Gastroesophageal sphincter (tissue), 4 donors: ENCODE results near the gene RTL10. TPM values are rescaled to one million over a fixed set of nuclear protein-coding genes. Genes with fewer than 3 reads are reported as not detected.

ENCODE experiments used
- ATAC-seq: fragments of 150-250 bp; one replicate; pipeline ENCODE4 v1.9.1; 2016; ENCODE audit warnings: mild to moderate bottlenecking, moderate library complexity
- H3K27ac ChIP-seq, 4 donors: fragments of 200-600 bp; sonication (generic) in 3 of 4; 1 replicate in 3 of 4; 2 replicates in 1 of 4; pipeline ENCODE4 v1.5.1; 2016 to 2019
- H3K27me3 ChIP-seq: fragments of 200-600 bp; sonication (generic); one replicate; pipeline ENCODE4 v1.5.1; 2019
- H3K36me3 ChIP-seq, 2 donors: fragments of 200-600 bp; sonication (generic); one replicate each; pipeline ENCODE4 v1.5.1; 2019; ENCODE audit warnings: control low read depth in 1 of 2
- H3K4me1 ChIP-seq, 3 donors: fragments of 200-600 bp; sonication (generic); 1 replicate in 2 of 3; 2 replicates in 1 of 3; pipeline ENCODE4 v1.5.1; 2016 to 2019; ENCODE audit warnings: control low read depth in 2 of 3
- H3K4me3 ChIP-seq, 2 donors: fragments of 200-600 bp; sonication (generic); one replicate each; pipeline ENCODE4 v1.5.1; 2019; ENCODE audit warnings: mild to moderate bottlenecking in 1 of 2, moderate library complexity in 1 of 2
- H3K9me3 ChIP-seq, 3 donors: fragments of 200-600 bp; sonication (generic); one replicate each; pipeline ENCODE4 v1.5.1; 2017 to 2019; ENCODE audit warnings: control low read depth in 2 of 3
- EP300 ChIP-seq: sonication (generic); formaldehyde crosslinking; IDR thresholded peaks from one replicate; pipeline ENCODE4 v1.6.1; 2017; ENCODE audit warnings: antibody characterized with exemption, mild to moderate bottlenecking
- POLR2A ChIP-seq, 2 donors: fragments of 450-650 bp; IDR thresholded peaks; one replicate each; pipeline ENCODE4 v1.6.1; 2017; ENCODE audit warnings: antibody characterized with exemption in 2 of 2, mild to moderate bottlenecking in 2 of 2, moderate library complexity in 1 of 2
- POLR2AphosphoS5 ChIP-seq: sonication (generic); formaldehyde crosslinking; IDR thresholded peaks from one replicate; pipeline ENCODE4 v1.6.1; 2017; ENCODE audit warnings: antibody characterized with exemption
- WGBS, 2 donors: methylation state at CpG; one replicate each; pipeline ENCODE4 v1.1.5; 2018; ENCODE audit warnings: low coverage in 1 of 2; 5-methylcytosine and 5-hydroxymethylcytosine counted together
- total RNA-seq, 4 donors: library from RNA; depleted of rRNA; stranded (reverse); fragments of >200 nt; gene quantifications; one replicate each; pipeline ENCODE4 v1.1.0, GENCODE V29; 2016
- TF ChIP-seq, protein P1 (sequence below), 4 experiments: fragments of 200-600 bp in 2 of 4; fragments of 450-650 bp in 2 of 4; sonication (generic) in 1 of 4; IDR thresholded peaks; one replicate each; pipeline ENCODE4 v1.5.1; 2017 to 2019; ENCODE audit warnings: antibody characterized with exemption in 4 of 4, mild to moderate bottlenecking in 2 of 4, moderate library complexity in 2 of 4

The RTL10 gene
- total RNA-seq, 4 donors from 2014 or later: 6.6 to 15.9 (median 10.4) TPM

DNA sequence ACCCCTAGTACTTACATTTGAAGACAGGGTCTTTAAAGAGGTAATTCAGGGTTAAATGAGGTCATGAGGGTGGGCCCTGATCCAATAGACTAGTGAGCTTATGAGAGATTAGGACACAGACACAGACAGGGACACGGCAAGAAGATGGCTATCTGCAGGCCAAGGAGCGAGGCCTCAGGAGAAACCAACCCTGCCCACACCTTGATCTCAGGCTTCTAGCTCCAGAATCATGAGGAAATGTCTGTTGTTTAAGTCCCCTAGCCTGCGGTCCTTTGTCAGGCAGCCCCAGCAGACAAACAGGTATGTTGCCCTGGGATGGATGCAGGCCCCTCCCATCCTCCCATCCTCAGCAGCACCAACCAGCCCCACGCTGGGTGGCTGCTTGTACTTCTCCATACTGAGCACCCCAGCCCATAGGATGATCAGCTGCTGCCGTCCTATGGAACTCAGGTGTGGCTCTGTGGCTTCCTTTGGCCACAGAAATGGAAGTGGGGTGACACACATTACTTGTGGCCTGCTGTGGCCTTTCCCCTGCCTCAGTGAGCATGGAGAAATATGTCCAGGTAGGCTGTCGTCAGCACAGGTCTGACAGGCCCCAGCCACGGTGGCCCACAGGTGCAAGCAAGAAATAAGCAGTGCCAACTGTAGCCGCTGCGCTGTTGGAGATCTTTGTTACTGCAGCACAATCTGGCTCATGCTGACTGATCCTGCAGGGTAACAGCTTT is 7.9 kb downstream of the RTL10 start:
- Histone ChIP-seq H3K27me3 (no peaks in the 10 kb centered on the region), H3K36me3 (peaks cover 0 to 32% of the 10 kb centered on the region in 2 donors), H3K27ac (no peak overlapping the region), H3K9me3 (no peaks in the 10 kb centered on the region), H3K4me1 (peaks cover 0 to 26% (median 3%) of the 10 kb centered on the region in 3 donors), H3K4me3 (no peak overlapping the region)
- TF ChIP-seq POLR2A (IDR thresholded peaks at IDR 0.05) (no peak), EP300 (no peak)
- no peak for ATAC-seq
- WGBS, 2 donors: 80 to 85% methylated on average over 1 to 5 of the region's 9 CpGs

DNA sequence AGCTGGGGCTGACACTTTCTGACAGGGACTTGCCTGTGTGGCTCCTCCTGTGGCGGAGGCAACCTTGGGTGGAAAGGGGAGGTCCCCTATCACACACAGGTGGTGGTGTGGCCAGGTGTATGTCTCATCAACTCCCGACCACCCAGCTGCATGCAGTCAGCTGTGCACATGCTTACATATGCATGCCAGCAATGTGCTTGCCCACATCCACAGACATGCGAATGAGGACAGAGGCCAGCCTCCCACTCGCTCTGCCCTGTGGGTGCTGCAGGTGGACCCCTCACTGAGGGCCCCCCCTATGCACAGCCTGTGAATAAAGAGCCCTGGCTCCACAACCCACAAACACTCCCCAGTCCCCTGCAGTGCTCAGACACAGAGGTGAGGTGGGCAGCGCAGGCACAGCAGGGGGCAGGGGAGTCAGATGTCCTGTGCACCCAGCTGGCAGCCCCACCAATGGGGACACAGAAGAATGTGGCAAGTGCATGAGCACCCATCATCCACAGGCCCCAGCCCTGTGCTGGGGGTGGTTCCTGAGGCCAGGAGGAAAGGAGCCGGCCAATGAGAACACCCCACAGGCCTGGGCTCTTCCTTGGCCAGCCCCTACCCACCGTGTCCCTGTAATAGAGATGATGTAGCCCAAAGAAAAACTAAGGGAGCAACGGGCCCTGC is 9.5 kb downstream of the RTL10 start:
- TF ChIP-seq EP300 (no peak), POLR2AphosphoS5 (no peak), POLR2A (IDR thresholded peaks at IDR 0.05) (no peak)
- TF ChIP-seq, protein P1, sequence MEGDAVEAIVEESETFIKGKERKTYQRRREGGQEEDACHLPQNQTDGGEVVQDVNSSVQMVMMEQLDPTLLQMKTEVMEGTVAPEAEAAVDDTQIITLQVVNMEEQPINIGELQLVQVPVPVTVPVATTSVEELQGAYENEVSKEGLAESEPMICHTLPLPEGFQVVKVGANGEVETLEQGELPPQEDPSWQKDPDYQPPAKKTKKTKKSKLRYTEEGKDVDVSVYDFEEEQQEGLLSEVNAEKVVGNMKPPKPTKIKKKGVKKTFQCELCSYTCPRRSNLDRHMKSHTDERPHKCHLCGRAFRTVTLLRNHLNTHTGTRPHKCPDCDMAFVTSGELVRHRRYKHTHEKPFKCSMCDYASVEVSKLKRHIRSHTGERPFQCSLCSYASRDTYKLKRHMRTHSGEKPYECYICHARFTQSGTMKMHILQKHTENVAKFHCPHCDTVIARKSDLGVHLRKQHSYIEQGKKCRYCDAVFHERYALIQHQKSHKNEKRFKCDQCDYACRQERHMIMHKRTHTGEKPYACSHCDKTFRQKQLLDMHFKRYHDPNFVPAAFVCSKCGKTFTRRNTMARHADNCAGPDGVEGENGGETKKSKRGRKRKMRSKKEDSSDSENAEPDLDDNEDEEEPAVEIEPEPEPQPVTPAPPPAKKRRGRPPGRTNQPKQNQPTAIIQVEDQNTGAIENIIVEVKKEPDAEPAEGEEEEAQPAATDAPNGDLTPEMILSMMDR (IDR thresholded peaks at IDR 0.05): no peak
- H3K9me3 ChIP-seq: no peaks in the 10 kb centered on the region
- peaks cover 0 to 16% of the 10 kb centered on the region in 2 donors for H3K36me3 ChIP-seq
- no peak overlapping the region for H3K4me3 ChIP-seq
- peak; percentile 20 for ATAC-seq
- peaks cover 0 to 20% (median 3%) of the 10 kb centered on the region in 3 donors for H3K4me1 ChIP-seq
- H3K27ac ChIP-seq: peak overlapping the region in 2 of 4 donors; percentile 33 to 54
- no peaks in the 10 kb centered on the region for H3K27me3 ChIP-seq
- 0% methylated on average over 1 of the region's 8 CpGs; no CpG with 5 or more reads in 1 of the 2 donors for WGBS, 2 donors

DNA sequence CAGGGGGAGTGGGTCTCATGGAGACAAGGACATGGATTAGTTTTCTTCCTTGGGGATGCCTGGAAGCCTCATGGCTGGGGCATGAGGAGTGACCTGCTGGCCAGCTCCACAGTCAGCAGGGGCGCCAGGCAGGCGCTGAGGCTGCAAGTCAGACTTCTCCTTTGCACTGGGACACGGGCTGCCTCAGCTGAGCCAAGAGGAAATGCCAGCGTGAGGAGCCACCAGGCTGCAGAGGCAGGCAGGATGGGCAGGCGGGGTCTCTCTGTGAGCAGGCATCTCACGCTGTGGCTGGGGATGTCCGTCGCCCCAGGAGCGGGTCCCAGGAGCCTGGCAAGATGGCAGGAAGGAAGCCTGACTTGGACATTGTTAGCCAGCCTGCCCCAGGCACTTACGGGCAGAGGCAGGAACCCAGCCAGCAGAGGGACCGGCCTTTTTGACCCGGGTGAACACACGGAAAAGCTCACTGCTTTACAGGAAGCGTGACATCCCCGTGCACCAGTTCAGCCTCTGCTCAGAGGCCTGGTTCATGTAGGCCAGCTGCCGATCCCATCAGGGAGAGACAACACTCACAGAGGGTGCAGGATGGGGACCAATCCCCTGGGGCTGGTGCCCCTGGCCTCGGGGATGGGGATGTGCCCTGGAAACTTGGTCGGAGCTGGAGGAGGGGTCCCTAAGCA is 10.2 kb downstream of the RTL10 start:
- Histone ChIP-seq H3K4me1 (peaks cover 0 to 20% (median 3%) of the 10 kb centered on the region in 3 donors), H3K9me3 (no peaks in the 10 kb centered on the region), H3K27me3 (no peaks in the 10 kb centered on the region), H3K4me3 (no peak overlapping the region), H3K36me3 (peaks cover 0 to 9% of the 10 kb centered on the region in 2 donors), H3K27ac (peak overlapping the region in 3 of 4 donors; percentile 33 to 73 (median 60))
- WGBS, 2 donors: 51% methylated on average over 6 of the region's 18 CpGs; no CpG with 5 or more reads in 1 of the 2 donors
- ATAC-seq: peak; percentile 79
- TF ChIP-seq POLR2AphosphoS5: no peak
- TF ChIP-seq POLR2A (IDR thresholded peaks at IDR 0.05): no peak
- TF ChIP-seq EP300: no peak
- TF ChIP-seq, protein P1 (IDR thresholded peaks at IDR 0.05): no peak

DNA sequence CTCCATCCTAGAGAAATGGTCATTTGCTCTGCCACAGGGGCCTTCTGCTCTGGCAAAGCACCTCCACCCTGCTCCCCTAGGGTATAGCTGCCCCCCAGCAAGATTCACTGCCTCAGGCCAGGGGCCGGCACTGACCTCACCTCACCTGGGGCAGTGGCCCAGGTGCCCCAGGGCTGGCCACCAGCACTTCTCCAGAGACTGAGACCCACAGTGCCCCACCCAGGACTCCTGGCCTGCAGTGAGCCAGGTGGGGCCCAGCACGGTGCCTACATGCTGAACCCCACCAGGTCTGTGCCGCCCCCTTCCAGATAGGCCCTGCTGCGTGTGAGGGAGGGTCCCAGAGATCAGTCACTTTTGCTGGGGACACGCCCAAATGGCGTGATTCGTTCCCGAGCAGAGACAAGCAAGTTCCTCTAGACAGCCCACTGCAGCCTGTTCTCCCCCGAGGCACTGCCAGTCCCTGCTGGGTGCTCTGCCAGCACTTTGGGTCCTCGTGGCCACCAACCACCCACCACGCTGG is 10.8 kb downstream of the RTL10 start:
- peak; percentile 28 for ATAC-seq
- WGBS, 2 donors: 40% methylated on average over 3 of the region's 11 CpGs; no CpG with 5 or more reads in 1 of the 2 donors

More for the DNA sequence above, 10.8 kb downstream of the RTL10 start:
- no peak for TF ChIP-seq POLR2AphosphoS5
- TF ChIP-seq EP300: no peak
- no peak for TF ChIP-seq POLR2A (IDR thresholded peaks at IDR 0.05)
- TF ChIP-seq, protein P1 (IDR thresholded peaks at IDR 0.05): no peak
- Histone ChIP-seq H3K36me3 (peaks cover 0 to 7% of the 10 kb centered on the region in 2 donors), H3K4me1 (peaks cover 0 to 20% (median 3%) of the 10 kb centered on the region in 3 donors), H3K4me3 (no peak overlapping the region), H3K9me3 (no peaks in the 10 kb centered on the region), H3K27me3 (no peaks in the 10 kb centered on the region), H3K27ac (peak overlapping the region in 3 of 4 donors; percentile 33 to 73 (median 60))
